COR-L47 (cell line): ENCODE measurements around the gene NKAIN4.

Experiments
- DNase-seq: peaks from one replicate; lab custom pipeline; 2025; lab: John Stamatoyannopoulos, UW

The NKAIN4 gene

DNA sequence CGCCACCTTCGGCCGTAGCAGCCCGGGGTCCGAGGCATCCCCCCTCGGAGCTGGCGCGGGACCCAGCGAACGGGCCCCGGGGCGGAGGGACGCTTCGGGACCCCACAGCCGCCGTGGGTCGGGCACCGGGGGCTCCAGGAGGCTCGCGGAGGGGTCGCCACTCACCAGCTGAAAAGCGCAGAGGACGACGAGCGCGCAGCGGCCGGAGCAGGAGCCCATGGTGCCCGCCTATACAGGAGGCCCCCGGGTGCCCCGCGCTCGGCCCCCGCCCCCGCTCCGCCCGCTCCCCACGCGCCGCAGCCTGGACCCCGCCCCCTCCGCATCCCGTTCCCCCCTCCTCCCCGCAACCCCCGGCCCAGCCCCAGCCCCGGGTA is at the start of gene NKAIN4:
Gene NKAIN4 (minus strand): TSS at position 232 of the 374 bp plus-strand sequence. CDS start 13 bp downstream, at position 219.
- no peak for DNase-seq

- DNase-seq: no peak
Measured at GRCh38 chr20:63303095-63303666, 48.9 kb upstream of the NKAIN4 start.

- no peak for DNase-seq
Measured at GRCh38 chr20:63301671-63302070, 47.4 kb upstream of the NKAIN4 start.

DNA sequence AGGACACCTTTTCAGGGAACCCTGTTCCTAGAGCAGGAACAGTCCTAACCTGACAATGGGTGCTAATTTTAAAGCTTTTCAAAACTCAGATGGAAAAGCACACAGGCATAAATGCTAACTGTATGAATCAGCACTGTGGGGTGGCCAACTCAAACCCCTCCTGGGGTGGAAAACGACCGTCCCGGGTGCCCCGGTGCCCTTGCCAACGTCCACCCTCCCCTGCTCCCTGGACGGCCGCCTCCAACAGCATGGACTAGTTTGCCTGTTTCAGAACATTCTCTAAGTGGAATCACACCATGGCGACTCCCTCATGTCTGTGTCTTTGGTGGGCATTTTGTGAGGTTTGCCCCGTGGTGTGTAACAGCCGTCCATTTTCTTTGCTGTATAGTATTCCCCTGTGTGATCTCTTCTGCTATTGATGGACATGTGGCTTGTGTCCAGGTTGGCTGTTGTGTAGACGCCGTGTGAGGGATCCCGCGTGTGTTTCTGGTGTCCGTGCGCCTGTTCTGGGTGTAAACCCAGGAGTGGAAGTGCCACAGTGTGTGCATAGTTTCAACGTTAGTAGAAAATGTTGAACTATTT is 44.6 kb upstream of the NKAIN4 start:
- no peak for DNase-seq

DNA sequence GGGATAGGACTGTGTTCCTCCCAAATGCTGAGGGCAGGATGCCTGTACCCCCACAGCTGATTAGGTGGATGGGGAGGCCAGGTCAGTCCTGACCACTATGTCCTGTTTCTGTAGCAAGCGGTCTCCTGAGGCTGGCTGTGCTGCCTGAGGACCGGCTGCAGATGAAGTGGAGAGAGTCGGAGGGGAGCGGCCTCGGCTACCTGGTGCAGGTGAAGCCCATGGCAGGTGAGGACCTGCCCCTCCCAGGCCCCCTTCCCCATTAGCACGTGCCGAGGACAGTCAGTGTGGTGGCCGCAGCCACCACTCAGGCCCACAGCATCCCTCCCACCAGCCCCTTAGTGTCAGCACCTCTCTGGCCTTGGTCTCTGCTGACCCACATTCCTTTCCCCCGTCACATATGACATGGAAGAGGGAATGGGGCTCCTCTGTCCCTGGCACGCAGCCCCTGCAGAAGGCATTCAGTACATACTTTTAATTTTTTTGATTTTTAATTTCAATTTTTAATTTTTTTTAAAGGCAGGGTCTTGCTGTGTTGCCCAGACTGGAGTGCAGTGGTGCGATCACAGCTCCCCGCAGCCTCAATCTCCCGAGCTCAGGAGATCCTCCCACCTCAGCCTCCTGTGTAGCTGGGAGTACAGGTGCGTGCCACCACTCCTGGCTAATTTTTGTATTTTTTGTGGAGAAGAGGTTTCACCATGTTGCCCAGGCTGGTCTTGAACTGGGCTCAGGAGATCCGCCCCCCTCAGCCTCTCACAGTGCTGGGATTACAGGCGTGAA is 43.7 kb upstream of the NKAIN4 start:
- DNase-seq: no peak

DNA sequence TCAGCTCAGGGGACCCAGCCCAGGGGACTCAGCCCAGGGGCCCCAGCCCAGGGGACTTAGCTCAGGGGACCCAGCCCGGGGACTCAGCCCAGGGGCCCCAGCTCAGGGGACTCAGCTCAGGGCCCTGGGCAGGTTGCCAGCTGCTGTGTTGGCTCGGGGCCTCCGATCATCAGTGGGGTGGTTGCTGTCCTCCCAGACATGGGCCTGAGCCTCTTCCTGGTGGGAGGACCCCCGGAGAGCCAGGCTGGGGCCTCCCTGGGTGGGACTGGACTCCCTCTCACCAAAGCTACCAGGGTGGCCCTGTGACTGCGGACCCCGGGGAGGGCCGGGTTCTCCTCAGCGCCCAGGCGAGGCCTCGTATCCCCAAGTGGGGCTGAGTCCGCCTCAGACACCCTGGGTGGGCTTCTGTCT is 43.1 kb upstream of the NKAIN4 start:
- DNase-seq: no peak

- no peak for DNase-seq
Measured at GRCh38 chr20:63296531-63297299, 42.5 kb upstream of the NKAIN4 start.

GRCh38 chr20:63295846-63296245 is 41.6 kb upstream of the NKAIN4 start:
- no peak for DNase-seq

GRCh38 chr20:63295422-63295821 is 41.2 kb upstream of the NKAIN4 start:
- DNase-seq: no peak

GRCh38 chr20:63295018-63295417 is 40.8 kb upstream of the NKAIN4 start:
- no peak for DNase-seq

GRCh38 chr20:63294536-63294900 is 40.3 kb upstream of the NKAIN4 start:
- DNase-seq: no peak

GRCh38 chr20:63293871-63294535 is 39.7 kb upstream of the NKAIN4 start:
- no peak for DNase-seq

GRCh38 chr20:63293456-63293855 is 39.2 kb upstream of the NKAIN4 start:
- no peak for DNase-seq

DNA sequence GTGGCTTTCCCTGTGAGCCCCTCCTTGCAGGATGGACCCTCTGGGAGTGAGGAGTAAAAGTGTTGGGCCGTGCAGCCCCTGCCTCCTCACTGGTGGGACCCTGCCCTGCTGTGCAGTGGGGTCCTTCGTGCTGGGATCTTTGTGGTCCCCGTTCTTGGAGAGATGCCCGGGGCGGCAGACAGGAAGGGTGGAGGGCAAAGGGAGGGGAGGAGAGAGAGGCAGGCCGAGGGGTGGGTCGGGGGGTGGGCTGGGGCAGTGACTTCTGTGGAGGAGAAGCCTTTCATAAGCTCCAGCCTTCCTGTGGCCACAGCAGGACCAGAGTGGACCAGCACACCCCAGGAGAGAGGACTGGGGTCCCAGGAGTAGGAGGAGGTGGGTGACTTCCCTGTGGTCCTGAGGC is 38.6 kb upstream of the NKAIN4 start, which contains the start of gene COL20A1:
Gene COL20A1 (plus strand): TSS at position 283 of the 400 bp plus-strand sequence. CDS start 1,922 bp downstream, outside the sequence.
- no peak for DNase-seq

- no peak for DNase-seq
Measured at GRCh38 chr20:63292292-63292701, 38.0 kb upstream of the NKAIN4 start.

GRCh38 chr20:63291811-63292210 is 37.5 kb upstream of the NKAIN4 start:
- DNase-seq: no peak

- DNase-seq: no peak
Measured at GRCh38 chr20:63290677-63291472, 36.6 kb upstream of the NKAIN4 start.

DNA sequence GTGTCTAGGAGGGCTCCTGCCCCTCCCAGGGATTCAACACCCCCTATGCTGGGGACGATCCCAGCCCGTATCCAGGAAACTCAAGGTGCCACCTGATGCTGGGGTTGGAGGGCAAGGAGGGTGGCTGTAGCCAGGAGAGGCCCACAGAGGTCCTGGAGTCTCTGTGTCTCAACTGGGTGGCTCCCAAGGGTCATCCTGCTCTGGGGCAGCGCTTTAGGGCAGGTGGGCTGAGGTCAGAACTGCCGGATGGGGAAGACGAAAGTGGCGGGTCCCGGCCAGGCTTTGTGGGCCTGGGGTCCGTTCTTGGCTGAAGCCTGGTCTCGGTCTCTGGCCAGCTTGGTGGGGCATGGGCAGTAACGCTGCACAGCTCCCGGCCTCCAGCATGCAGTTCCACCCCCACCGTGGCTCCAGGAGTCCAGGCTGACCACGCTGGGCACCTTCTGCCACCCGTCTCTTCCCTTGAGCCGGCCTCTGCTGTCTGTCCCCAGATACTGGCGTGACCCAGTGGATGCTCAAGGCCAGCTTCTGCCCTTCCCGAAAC is 35.9 kb upstream of the NKAIN4 start:
- DNase-seq: no peak

DNA sequence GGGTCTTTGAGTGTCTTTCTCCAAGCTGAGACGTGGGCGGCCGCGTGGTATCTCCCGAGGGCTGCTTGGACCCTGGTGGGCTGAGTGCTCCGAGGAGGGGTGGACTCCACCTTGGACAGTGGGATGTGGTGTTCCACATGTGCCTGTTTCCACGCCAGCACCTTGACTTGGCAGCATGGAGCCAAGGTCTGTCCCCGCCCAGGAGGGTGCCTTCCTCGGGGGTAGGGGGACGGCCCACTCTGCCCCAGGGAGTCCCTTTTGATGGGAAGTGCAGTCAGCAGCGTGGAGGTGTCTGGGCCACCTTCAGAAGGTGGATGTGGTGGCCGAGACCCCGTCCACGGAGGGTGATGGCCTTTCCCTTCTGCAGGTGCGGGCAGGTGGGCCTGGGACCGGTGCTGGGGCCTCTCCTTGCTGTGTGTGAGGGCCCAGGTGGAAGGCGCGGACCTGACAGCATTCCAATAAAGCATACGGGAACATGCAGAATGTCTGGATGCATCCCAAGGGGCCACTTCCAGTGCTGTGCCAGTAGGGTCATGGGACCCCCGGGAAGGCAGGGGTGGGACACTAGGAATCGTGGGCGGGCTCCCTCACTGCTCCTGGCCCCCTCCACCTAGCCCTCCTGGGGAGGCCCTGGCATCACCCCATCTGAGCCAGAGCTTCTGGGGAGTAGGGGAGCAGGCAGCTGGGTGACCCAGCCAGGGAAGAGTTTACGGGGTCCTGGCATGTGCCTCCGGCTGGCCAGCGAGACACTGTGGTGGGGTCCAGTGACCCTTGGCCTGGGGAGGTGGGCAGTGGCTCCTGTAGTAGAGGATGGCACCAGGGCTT is 35.3 kb upstream of the NKAIN4 start:
- no peak for DNase-seq
